Upper lobe of left lung (tissue), 6 donors: Measurements from ENCODE around the gene TMPRSS7. TPM values are rescaled to one million over a fixed set of nuclear protein-coding genes. Genes with fewer than 3 reads are reported as not detected.
"Not testable (repeated sequence)": the region's sequence is repeated elsewhere in the genome, so short reads cannot be mapped to it uniquely, and the experiment has no call there.

ENCODE experiments used
- ATAC-seq, 2 donors: fragments of 200-7000 bp; cut with Tn5 transposase; one replicate each; pipeline ENCODE4 v1.9.1; 2022; ENCODE audit warnings: mild to moderate bottlenecking in 2 of 2, moderate library complexity in 2 of 2; ENCODE audit not compliant: low FRiP score in 2 of 2
- DNase-seq, 2 donors: peaks; one replicate each; pipeline ENCODE4 v3.0.0-alpha.2; 2019 to 2020
- H3K27ac ChIP-seq, 4 donors: fragments of 200-600 bp; sonication (generic); one replicate each; pipeline ENCODE4 v1.5.1; 2016 to 2019
- H3K27me3 ChIP-seq, 4 donors: fragments of 200-600 bp; sonication (generic); one replicate each; pipeline ENCODE4 v1.5.1; 2017 to 2019
- H3K36me3 ChIP-seq, 4 donors: fragments of 200-600 bp; sonication (generic); one replicate each; pipeline ENCODE4 v1.5.1; 2016 to 2019
- H3K4me1 ChIP-seq, 4 donors: fragments of 200-600 bp; sonication (generic); one replicate each; pipeline ENCODE4 v1.5.1; 2018 to 2019
- H3K4me3 ChIP-seq, 4 donors: fragments of 200-600 bp; sonication (generic); one replicate each; pipeline ENCODE4 v1.5.1; 2017 to 2019; ENCODE audit warnings: mild to moderate bottlenecking in 2 of 4, moderate library complexity in 1 of 4
- H3K9me3 ChIP-seq, 4 donors: fragments of 200-600 bp; sonication (generic); one replicate each; pipeline ENCODE4 v1.5.1; 2018 to 2019
- CTCF ChIP-seq, 6 experiments: fragments of 450-650 bp in 4 of 6; fragments of 200-600 bp in 2 of 6; sonication (generic) in 2 of 6; IDR thresholded peaks; one replicate each; pipeline ENCODE4 v1.5.1; 2016 to 2019; ENCODE audit warnings: antibody characterized with exemption in 6 of 6
- EP300 ChIP-seq, 4 donors: sonication (generic); formaldehyde crosslinking; IDR thresholded peaks; one replicate each; pipeline ENCODE4 v1.5.1; 2017; ENCODE audit warnings: antibody characterized with exemption in 4 of 4, control low read depth in 2 of 4
- POLR2A ChIP-seq, 4 donors: fragments of 450-650 bp; IDR thresholded peaks; one replicate each; pipeline ENCODE4 v1.5.1; 2016 to 2017; ENCODE audit warnings: antibody characterized with exemption in 4 of 4, mild to moderate bottlenecking in 2 of 4
- POLR2AphosphoS5 ChIP-seq, 2 donors: sonication (generic); formaldehyde crosslinking; IDR thresholded peaks; one replicate each; pipeline ENCODE4 v1.5.1; 2017; ENCODE audit warnings: antibody characterized with exemption in 2 of 2
- WGBS, 2 donors: methylation state at CpG; one replicate each; pipeline ENCODE4 v1.1.5; 2017 to 2018; 5-methylcytosine and 5-hydroxymethylcytosine counted together
- total RNA-seq, 6 donors: library from RNA; depleted of rRNA in 4 of 6; stranded (reverse); fragments of >200 nt in 4 of 6; gene quantifications; one replicate each; pipeline versions ENCODE4 v1.1.0 to v1.2.1, GENCODE V29; 2016 to 2021
- donor health status: DM: no; HTN: no; CAD: no; lungs with moderate emphysema.
- donor health status: DM: no; HTN: yes; CAD: no; lungs with severe emphysema.

The TMPRSS7 gene
- total RNA-seq, 6 donors from 2014 or later: 0.15 to 0.39 (median 0.29) TPM; not detected in 3

GRCh38 chr3:112061152-112061551 is 26.6 kb downstream of the TMPRSS7 start:
- no peak for DNase-seq
- Histone ChIP-seq H3K27me3 (no peaks in the 10 kb centered on the region), H3K27ac (no peak overlapping the region), H3K4me1 (no peaks in the 10 kb centered on the region), H3K36me3 (no peaks in the 10 kb centered on the region), H3K9me3 (no peaks in the 10 kb centered on the region), H3K4me3 (no peak overlapping the region)
- 47 to 57% methylated on average over 3 of the region's 3 CpGs for WGBS, 2 donors
- TF ChIP-seq POLR2A (IDR thresholded peaks at IDR 0.05) (no peak), CTCF (IDR thresholded peaks at IDR 0.05) (no peak), EP300 (IDR thresholded peaks at IDR 0.05) (no peak), POLR2AphosphoS5 (IDR thresholded peaks at IDR 0.05) (no peak)
- no peak for ATAC-seq

GRCh38 chr3:112072387-112073060 is 38.0 kb downstream of the TMPRSS7 start:
- H3K4me3 ChIP-seq, H3K27me3 ChIP-seq, H3K27ac ChIP-seq, H3K4me1 ChIP-seq, H3K9me3 ChIP-seq, ATAC-seq, H3K36me3 ChIP-seq: not testable (repeated sequence)
- peak in 1 of 2 donors; percentile 26 for DNase-seq
- 64 to 75% methylated on average over 8 of the region's 8 CpGs for WGBS, 2 donors

GRCh38 chr3:112074006-112074405 is 39.5 kb downstream of the TMPRSS7 start:
- 83 to 91% methylated on average over 2 of the region's 2 CpGs for WGBS, 2 donors

GRCh38 chr3:112074616-112075497 is 40.3 kb downstream of the TMPRSS7 start:
- H3K36me3 ChIP-seq: no peaks in the 10 kb centered on the region
- H3K9me3 ChIP-seq: no peaks in the 10 kb centered on the region
- H3K27me3 ChIP-seq: no peaks in the 10 kb centered on the region
- ATAC-seq (peak; percentile 78 to 96), DNase-seq (peak; percentile 24 to 49)
- peaks cover 0 to 7% (median 0%) of the 10 kb centered on the region in 4 donors for H3K4me1 ChIP-seq
- H3K4me3 ChIP-seq: no peak overlapping the region
- H3K27ac ChIP-seq: peak overlapping the region; percentile 31 to 70 (median 63)
- no peak for TF ChIP-seq POLR2AphosphoS5 (IDR thresholded peaks at IDR 0.05)
- TF ChIP-seq POLR2A (IDR thresholded peaks at IDR 0.05): peak in 1 of 4 donors; percentile 25
- TF ChIP-seq CTCF (IDR thresholded peaks at IDR 0.05): no peak
- TF ChIP-seq EP300 (IDR thresholded peaks at IDR 0.05): peak in 1 of 4 donors; percentile 21
- WGBS, 2 donors: 37 to 47% methylated on average over 6 of the region's 6 CpGs

More at GRCh38 chr3:112074006-112074405, 39.5 kb downstream of the TMPRSS7 start:
- H3K4me1 ChIP-seq: peaks cover 0 to 7% (median 0%) of the 10 kb centered on the region in 4 donors
- H3K36me3 ChIP-seq: no peaks in the 10 kb centered on the region
- H3K9me3 ChIP-seq: no peaks in the 10 kb centered on the region
- ATAC-seq (no peak), DNase-seq (no peak)
- no peaks in the 10 kb centered on the region for H3K27me3 ChIP-seq
- H3K27ac ChIP-seq: peak overlapping the region in 1 of 4 donors; percentile 15
- H3K4me3 ChIP-seq: no peak overlapping the region
- TF ChIP-seq EP300 (IDR thresholded peaks at IDR 0.05): no peak
- TF ChIP-seq CTCF (IDR thresholded peaks at IDR 0.05): no peak
